ENCODE results near the gene DPCD.

DNA sequence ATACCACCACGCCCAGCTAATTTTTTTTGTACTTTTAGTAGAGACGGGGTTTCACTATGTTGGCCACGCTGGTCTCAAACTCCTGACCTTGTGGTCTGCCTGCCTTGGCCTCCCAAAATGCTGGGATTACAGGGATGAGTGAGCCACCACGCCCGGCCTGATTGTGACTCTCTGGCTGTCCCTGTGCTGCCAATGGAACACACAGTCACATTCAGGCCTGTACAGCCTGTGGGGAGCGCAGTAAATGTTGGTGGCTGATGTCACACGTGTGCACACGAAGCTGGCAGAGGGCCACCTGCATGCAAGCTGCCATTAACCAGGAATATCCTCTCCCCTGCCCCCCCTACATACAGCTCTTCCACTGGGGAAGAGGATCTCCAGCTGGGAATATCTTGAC lies 22.2 kb upstream of the DPCD start:
- TF ChIP-seq, protein P1, sequence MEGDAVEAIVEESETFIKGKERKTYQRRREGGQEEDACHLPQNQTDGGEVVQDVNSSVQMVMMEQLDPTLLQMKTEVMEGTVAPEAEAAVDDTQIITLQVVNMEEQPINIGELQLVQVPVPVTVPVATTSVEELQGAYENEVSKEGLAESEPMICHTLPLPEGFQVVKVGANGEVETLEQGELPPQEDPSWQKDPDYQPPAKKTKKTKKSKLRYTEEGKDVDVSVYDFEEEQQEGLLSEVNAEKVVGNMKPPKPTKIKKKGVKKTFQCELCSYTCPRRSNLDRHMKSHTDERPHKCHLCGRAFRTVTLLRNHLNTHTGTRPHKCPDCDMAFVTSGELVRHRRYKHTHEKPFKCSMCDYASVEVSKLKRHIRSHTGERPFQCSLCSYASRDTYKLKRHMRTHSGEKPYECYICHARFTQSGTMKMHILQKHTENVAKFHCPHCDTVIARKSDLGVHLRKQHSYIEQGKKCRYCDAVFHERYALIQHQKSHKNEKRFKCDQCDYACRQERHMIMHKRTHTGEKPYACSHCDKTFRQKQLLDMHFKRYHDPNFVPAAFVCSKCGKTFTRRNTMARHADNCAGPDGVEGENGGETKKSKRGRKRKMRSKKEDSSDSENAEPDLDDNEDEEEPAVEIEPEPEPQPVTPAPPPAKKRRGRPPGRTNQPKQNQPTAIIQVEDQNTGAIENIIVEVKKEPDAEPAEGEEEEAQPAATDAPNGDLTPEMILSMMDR (IDR thresholded peaks at IDR 0.05 in 8 of 11, conservative IDR thresholded peaks at IDR 0.05 in 3 of 11): no peak
- no peak for TF ChIP-seq POLR2AphosphoS5 (IDR thresholded peaks at IDR 0.05)

Measured in spleen (tissue), 7 donors.